Measurements from ENCODE around the gene ALAD. TPM values are rescaled to one million over a fixed set of nuclear protein-coding genes. Genes with fewer than 3 reads are reported as not detected.
A peak's percentile ranks its signal among the peaks of the same experiment; 100 is the strongest.

Gene ALAD
- total and polyA plus RNA-seq, 9 of the 15 experiments (the other 6 are each of a cell fraction or from before 2014, with no cell fraction given) = 1.3 to 12.7 (median 6.8) TPM

- TF ChIP-seq, protein P1, sequence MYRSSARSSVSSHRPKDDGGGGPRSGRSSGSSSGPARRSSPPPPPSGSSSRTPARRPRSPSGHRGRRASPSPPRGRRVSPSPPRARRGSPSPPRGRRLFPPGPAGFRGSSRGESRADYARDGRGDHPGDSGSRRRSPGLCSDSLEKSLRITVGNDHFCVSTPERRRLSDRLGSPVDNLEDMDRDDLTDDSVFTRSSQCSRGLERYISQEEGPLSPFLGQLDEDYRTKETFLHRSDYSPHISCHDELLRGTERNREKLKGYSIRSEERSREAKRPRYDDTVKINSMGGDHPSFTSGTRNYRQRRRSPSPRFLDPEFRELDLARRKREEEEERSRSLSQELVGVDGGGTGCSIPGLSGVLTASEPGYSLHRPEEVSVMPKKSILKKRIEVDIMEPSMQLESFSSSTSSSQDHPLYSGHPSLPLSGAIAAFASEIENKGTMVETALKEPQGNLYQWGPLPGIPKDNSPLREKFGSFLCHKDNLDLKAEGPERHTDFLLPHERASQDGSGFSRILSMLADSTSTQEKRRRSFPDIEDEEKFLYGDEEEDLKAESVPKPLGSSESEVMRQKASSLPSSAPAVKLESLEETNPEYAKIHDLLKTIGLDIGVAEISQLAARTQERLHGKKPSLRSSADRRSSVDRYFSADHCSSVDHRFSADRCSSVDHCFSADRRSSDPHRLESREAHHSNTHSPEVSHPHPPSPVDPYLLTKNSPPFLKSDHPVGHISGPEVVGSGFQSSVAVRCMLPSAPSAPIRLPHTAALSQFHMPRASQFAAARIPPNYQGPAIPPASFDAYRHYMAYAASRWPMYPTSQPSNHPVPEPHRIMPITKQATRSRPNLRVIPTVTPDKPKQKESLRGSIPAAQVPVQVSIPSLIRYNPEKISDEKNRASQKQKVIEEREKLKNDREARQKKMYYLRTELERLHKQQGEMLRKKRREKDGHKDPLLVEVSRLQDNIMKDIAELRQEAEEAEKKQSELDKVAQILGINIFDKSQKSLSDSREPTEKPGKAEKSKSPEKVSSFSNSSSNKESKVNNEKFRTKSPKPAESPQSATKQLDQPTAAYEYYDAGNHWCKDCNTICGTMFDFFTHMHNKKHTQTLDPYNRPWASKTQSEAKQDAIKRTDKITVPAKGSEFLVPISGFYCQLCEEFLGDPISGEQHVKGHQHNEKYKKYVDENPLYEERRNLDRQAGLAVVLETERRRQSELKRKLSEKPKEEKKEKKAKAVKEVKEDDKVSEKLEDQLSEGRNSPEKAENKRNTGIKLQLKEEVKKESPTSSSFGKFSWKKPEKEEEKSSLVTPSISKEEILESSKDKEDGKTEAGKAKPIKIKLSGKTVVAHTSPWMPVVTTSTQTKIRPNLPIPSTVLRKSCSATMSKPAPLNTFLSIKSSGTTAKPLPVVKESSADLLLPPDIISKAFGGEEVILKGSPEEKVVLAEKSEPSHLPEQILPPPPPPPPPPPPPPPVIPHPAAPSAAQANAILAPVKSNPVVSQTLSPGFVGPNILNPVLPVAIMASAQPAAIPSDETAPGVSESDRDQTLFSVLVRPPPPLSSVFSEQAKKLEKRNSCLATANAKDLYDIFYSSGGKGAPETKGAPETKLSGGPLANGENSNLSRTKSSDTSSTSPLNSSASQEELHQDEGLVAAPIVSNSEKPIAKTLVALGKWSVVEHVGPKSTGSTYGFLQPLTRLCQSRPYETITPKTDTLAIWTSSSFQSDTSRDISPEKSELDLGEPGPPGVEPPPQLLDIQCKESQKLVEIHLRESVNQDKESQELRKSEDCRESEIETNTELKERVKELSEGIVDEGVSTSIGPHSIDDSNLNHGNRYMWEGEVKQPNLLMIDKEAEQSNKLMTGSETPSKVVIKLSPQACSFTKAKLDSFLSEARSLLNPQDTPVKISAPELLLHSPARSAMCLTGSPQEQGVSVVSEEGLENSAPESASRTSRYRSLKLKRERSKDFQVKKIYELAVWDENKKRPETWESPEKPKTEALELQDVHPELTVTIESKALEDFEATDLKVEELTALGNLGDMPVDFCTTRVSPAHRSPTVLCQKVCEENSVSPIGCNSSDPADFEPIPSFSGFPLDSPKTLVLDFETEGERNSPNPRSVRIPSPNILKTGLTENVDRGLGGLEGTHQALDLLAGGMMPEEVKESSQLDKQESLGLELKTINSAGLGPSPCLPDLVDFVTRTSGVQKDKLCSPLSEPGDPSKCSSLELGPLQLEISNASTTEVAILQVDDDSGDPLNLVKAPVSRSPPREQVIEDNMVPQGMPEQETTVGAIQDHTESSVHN (IDR thresholded peaks at IDR 0.05; ENCODE audit: borderline replicate concordance in 1 of 2, low read depth in 1 of 2) = no peak
- 0 out of 3 replicates have a peak, but pooled peaks of 1 of the 2 experiments have one; percentile 11 for TF ChIP-seq CBX3 (IDR thresholded peaks at IDR 0.05; ENCODE audit: borderline replicate concordance in 1 of 2, low read length in 2 of 2)
- no peak for TF ChIP-seq BRD4 (IDR thresholded peaks at IDR 0.05)
- TF ChIP-seq ETV6 (IDR thresholded peaks at IDR 0.05; ENCODE audit: borderline replicate concordance in 1 of 2, low read depth in 2 of 2, low read length in 1 of 2) = no peak
- no peak for TF ChIP-seq ETV6 (CRISPR knock-in tag; IDR thresholded peaks at IDR 0.05; ENCODE audit: borderline replicate concordance)
- TF ChIP-seq, protein P2, sequence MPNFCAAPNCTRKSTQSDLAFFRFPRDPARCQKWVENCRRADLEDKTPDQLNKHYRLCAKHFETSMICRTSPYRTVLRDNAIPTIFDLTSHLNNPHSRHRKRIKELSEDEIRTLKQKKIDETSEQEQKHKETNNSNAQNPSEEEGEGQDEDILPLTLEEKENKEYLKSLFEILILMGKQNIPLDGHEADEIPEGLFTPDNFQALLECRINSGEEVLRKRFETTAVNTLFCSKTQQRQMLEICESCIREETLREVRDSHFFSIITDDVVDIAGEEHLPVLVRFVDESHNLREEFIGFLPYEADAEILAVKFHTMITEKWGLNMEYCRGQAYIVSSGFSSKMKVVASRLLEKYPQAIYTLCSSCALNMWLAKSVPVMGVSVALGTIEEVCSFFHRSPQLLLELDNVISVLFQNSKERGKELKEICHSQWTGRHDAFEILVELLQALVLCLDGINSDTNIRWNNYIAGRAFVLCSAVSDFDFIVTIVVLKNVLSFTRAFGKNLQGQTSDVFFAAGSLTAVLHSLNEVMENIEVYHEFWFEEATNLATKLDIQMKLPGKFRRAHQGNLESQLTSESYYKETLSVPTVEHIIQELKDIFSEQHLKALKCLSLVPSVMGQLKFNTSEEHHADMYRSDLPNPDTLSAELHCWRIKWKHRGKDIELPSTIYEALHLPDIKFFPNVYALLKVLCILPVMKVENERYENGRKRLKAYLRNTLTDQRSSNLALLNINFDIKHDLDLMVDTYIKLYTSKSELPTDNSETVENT (CRISPR knock-in tag; IDR thresholded peaks at IDR 0.05) = no peak
- peak; percentile 97 for TF ChIP-seq NCOR1 (IDR thresholded peaks at IDR 0.05)
- no peak for TF ChIP-seq FOXJ3 (CRISPR knock-in tag; IDR thresholded peaks at IDR 0.05)
- TF ChIP-seq, protein P3, sequence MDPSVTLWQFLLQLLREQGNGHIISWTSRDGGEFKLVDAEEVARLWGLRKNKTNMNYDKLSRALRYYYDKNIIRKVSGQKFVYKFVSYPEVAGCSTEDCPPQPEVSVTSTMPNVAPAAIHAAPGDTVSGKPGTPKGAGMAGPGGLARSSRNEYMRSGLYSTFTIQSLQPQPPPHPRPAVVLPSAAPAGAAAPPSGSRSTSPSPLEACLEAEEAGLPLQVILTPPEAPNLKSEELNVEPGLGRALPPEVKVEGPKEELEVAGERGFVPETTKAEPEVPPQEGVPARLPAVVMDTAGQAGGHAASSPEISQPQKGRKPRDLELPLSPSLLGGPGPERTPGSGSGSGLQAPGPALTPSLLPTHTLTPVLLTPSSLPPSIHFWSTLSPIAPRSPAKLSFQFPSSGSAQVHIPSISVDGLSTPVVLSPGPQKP (CRISPR knock-in tag; IDR thresholded peaks at IDR 0.05) = no peak
- no peak for TF ChIP-seq YBX1 (IDR thresholded peaks at IDR 0.05)
- no peak for TF ChIP-seq ZNF239 (CRISPR knock-in tag; IDR thresholded peaks at IDR 0.05)
- TF ChIP-seq MAFG (tag; conservative IDR thresholded peaks at IDR 0.05) = peak; percentile 66
- no peak for TF ChIP-seq POLR3A (IDR thresholded peaks at IDR 0.05; ENCODE audit: borderline replicate concordance, extremely low read depth, insufficient read depth, insufficient read length)
- TF ChIP-seq MTA3 (IDR thresholded peaks at IDR 0.05; ENCODE audit: borderline replicate concordance) = no peak
- peak; percentile 47 for TF ChIP-seq NEUROD1 (IDR thresholded peaks at IDR 0.05; ENCODE audit: borderline replicate concordance, low read depth, low read length, partially characterized antibody)
These were observed 31.9 kb downstream of the ALAD start (continued) for GRCh38 chr9:113368982-113369854.
